T-helper 22 cell (primary cell): Measurements from ENCODE around the gene RFTN1.
A peak's percentile ranks its signal among the peaks of the same experiment; 100 is the strongest.

Source experiments
- DNase-seq: peaks from one replicate; pipeline ENCODE4 v3.0.0-alpha.2; 2020; ENCODE audit warnings: low read depth

Gene RFTN1

DNA sequence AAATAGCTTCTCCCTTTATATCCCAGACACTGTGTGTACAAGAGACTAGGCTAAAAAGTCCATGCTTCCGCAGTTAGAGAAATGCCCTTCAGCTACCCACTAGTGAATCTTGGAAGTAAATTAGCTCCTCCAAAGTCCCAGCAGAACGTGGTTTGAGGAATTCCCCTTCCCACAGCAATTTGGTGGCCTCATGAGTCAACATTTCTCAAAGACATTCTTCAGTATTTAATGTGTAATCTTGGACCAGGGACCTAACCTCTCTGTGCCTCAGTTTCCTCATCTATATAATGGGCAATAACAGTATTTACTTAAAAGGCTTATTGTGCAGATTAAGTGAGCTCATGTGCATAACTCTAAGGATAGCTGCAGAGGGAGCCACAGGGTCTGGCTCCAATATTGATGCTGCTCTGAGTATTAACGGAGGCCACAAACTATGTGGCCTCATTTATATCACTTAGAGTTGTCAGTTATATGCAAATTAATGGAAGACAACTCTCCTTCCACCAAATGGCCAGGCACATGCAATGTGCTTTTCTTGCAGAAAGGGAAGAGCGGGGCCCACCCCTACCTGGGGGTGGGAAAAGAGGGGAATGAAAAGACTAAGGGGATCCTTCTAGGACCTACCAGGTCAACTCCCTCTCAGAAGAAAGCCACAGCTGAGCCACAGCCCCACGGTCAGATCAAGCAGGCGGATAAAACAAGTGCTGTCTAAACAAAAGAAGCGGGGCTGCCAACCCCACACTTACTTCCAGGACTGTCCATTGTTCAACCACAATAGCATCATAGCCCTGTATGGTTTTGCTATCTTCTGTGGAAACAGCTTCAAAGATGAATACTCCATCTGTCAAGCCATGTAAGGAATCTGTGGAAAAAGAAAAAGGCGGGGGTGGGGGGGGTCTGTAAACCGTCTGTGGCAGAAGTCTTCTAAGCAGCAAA lies 156.0 kb downstream of the RFTN1 start:
- no peak for DNase-seq

GRCh38 chr3:16355828-16356227 lies 157.7 kb downstream of the RFTN1 start:
- DNase-seq: no peak

DNA sequence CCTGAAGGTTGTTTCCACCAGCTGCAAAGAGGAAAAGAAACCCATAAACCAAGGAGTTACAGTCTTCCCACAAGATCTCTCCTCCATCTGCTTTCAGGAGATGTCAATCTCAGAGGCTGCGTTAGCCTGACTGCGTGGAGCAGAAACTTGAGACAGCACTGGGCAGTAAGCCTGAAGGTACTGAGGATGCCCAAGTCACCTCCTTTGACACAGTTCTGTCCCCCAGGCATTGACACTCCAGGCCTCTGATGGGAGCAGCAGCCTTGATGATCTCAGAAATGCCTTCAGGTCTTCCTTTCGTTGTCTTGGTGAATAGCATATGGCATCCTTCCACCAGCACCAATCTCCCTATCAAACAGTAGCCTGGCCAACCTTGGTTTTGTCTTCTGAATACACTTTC lies 159.2 kb downstream of the RFTN1 start:
- DNase-seq: no peak

DNA sequence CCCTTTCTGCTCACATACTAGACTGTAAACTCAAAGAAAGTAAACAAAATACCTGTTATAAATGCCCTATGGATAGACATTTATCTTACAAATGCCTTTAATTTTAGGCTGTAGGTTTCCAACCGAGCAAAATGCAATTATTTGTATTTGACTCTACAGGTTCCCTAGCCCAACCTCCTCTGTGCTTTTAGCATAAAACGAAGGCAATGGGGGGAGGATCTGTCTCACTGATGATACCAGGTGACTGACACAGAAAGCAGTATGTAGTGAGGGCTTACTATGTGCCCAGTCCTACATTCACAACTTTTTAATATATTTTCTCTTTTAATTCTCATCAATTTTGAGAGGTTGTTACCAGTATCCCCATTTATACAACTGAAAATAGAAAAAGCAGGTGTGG lies 161.1 kb downstream of the RFTN1 start:
- DNase-seq: no peak

DNA sequence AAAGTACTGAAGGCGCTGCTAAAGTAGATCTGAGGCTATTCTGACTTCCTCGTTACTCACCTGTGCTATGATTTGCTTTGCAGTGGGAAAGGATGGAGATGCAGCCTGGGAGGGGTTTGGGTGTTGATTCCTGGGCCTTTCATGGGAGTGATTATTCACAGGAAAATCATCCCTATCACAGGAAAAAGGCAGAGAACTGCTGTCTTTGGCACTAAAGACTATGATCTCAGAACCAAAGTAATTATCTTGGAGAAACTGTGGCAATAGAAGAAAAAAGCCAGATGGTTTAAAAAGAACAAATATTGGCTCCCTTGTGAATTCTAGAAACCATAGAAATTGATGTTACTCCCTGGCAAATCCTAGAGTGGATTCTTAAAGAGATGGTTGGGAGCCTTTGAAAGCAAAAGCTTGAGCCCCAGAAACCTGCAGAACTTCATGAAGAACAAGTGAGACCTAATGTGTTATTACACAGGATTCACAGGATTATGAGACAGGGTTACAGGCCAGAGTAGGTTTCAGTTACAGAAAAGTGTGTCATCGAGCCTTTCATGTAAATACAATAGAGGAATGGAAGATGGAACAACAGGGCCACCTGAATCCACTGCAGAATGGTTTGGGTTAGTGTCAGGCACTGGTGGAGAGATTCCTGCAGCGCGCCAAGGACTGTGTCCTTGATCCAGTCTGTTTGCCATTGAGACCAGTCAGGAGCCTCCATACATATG lies 162.7 kb downstream of the RFTN1 start:
- no peak for DNase-seq

DNA sequence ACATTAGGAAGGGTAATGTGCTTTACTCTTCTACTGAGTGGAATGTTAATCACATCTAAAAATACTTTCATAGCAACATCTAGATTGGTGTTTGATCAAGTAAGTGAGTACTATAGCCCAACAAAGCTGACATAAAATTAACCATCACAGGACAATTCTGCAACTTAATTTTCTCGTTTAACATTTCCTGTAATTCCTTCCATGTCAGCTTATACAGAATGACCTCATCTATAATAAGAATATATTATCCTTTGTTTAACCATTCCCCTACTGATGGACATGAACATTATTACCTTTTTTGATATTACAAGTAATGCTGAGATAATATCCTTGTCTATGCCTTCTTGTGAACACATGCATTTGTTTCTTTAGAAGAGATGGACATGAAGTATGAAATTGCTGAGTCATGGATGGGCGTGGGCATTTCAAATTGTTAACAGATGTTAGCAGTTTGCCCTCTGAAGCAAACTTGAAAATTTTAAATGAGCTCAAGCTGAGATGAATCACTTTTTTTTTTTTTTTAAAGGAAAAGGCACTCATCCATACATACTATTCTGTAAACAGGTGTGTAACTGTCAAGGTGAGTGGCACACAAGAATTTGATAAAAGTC lies 163.4 kb downstream of the RFTN1 start:
- no peak for DNase-seq

DNA sequence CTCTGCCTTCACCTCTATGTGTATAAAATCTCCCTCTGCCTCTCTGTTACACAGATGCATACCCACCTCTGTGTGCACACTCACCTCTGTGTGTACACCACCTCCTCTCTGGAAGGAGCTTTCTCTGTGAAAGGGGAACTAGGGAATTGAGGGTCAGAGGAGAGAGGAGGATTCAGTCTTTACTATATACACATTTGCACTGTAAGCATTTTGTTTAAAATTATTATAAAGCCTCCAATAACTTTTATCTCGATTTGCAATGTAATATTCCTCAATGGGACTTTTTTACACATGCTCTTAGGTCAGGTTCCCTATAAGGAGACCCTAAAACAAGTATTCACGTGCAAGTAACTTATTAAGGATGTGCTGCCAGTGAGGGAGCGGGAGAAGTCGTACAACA lies 166.0 kb downstream of the RFTN1 start:
- DNase-seq: no peak

DNA sequence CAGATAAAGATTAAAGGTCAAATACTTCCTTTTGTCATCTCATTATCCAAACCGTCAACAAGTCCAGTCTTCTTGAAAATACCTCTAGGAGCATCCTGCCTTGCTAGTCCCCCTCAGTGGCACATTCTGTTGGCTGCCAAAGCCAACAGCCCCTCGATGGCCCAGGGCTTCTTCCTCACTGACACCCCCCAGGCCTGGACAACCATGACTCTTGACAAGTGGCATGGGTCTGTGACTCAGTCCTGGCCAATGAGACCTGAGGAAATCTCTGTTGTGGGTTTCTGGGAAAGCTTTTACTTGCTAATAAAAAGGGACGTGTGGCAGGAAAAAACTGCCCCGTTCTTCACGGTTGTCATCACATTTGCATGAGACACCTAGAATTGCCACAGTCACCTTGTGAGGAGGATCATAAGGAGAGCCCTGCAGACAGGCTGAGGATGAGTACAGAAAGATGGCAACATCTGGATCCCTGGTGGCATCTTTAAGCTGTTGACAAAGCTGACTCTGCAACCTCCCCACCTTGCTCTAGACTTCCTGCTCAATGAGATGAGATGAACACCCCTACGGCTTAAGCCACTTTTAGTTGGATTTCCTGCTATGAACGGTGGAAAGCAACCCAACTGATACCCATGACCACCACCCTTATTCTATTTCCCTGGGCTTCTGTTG lies 167.0 kb downstream of the RFTN1 start:
- no peak for DNase-seq

DNA sequence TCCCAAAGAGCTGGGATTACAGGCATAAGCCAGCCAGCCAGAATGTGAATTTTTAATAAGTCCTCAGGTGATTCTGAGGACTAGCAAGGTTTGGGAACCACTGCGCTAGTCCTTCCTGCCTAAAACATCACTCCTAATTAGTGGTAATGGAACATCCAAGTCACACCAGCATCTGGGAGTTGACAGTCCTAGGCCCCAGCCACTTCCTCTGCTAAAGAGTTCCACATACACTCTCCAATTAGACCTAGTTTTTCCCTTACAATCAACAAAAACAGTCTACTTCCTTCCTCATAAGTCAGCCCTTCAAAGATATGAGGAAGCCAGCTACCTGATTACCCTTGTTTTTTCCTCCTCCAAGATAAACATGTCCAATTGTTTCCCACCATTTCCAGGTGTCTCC lies 170.4 kb downstream of the RFTN1 start:
- no peak for DNase-seq

GRCh38 chr3:16338999-16339398 lies 174.5 kb downstream of the RFTN1 start:
- DNase-seq: no peak

GRCh38 chr3:16337856-16338540 lies 175.5 kb downstream of the RFTN1 start:
- peak; percentile 12 for DNase-seq

GRCh38 chr3:16336825-16337224 lies 176.7 kb downstream of the RFTN1 start:
- no peak for DNase-seq

DNA sequence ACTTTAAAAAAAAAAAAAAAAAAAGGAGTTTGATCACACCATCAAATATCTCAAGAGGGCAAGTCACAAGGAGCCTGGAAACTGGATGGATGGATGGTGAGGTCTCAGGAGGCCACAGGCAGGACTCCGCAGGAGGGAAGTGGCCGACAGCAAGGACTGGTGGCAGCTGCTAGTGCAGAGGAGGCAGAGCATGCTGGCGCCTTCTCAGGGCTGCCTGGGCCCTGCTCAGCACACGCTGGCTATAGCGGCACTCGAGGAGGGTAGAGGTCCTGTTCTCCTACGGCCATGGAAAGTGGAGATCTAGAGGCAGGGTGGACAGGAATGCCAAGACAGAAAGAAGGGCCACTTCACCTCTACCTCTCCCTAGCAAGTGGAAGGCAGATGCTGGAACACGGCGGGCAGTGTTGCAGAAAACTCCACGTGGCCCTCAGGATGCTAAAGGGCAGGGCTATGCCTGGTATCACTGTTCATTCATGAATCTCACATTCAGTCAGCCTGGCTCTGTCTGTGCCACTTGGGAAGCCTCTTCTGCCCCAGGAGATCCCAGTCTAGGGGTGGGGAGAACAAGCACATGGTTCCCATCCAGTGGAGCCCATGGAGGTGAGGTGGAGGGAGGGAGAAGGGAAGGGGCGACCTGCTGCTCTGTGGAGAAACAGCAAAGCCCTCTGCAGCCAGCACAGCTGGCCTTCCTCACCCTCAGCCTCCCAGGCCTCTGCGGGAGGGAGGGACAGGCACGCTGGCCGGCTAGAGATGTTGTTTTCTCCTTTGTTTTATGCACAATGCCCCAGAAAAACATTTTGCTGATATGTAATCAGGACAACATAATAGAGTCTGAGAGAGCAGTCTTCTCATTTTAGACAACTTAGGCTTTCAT lies 177.5 kb downstream of the RFTN1 start:
- no peak for DNase-seq

- DNase-seq: no peak
Measured at GRCh38 chr3:16335333-16335732, 178.2 kb downstream of the RFTN1 start.

GRCh38 chr3:16334909-16335308 lies 178.6 kb downstream of the RFTN1 start:
- DNase-seq: no peak

- DNase-seq: no peak
Measured at GRCh38 chr3:16332904-16333426, 180.5 kb downstream of the RFTN1 start.

GRCh38 chr3:16331319-16331883 lies 182.1 kb downstream of the RFTN1 start:
- no peak for DNase-seq

DNA sequence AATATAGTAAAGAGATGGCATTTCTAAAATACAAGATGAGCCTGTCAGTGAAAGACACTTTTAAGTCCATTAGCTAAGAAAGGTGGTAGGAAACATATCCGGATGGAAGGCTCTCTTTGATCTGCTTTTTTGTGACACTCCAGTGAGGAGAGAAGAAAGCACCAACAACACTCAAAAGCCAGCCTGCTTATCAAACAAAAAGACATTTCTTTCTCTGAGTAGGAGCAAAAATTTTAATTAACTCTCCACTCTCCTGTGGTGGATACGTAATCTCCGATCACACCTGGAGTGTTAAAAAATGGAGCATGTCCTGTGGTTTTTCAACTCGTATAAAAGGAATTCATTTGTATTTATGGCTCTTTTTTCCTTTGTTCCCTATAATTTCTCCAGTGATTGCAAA lies 183.1 kb downstream of the RFTN1 start:
- no peak for DNase-seq

DNA sequence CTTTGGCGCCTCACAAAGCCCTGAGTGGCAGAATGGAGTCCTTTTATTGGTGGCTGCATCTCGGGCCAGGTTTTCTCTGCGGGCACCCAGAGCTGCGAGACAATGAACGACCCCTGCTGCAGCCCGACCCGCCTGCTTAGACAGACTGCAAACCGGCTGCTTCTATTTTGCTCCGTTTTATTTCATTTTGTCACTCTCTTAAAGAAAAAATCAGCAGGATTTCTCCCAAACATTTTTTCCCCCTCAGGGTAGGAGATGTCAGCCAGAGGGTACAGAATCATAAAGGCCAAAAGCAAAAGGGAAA lies 183.7 kb downstream of the RFTN1 start:
- DNase-seq: no peak

DNA sequence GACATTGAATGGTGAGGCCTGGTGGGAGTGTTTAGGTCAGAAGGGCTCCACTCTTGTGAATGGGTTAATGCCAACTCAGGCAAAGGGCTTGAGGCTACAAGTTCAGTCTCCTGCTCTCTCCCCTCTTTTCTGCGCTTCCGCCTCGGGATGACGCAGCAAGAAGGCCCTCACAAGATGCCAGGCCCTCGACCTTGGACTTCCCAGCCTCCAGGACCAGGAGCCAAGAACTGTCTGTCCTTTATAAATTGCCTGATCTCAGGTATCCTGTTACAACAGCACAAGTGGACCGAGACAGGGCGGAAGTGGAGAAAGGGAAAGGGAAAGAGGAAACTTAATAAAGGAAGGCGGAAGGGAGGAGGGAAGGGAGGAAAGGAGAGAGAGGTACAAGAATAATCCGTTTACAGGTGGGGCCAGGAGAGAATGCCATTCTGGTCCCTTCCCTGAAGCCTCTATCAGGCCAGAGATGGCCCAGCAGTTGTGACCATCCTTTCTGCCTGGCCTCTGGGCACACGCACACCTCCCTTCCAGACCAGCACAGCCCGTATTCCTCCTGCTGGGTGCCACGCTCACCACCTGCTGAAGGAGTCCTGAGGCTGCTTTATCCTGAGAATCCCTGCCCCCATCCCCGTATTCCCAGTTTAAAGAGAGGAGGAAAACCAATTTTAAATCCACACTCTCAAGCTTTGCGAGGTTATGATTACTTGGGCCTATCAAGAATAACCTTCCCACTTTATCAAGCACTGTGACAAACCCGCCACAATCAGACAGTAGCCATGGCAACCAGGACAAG lies 184.3 kb downstream of the RFTN1 start:
- DNase-seq: no peak
